HL-60 (cell line): ENCODE results near the gene HOXC4.

Source experiments
- CTCF ChIP-seq: IDR thresholded peaks from one replicate; pipeline ENCODE4 v1.5.1; 2011; ENCODE audit warnings: low read length, control low read depth, inconsistent platforms; ENCODE audit not compliant: insufficient read depth
- POLR2AphosphoS5 ChIP-seq: IDR thresholded peaks from 2 replicates; pipeline ENCODE4 v1.6.1; 2012; ENCODE audit warnings: low read depth
- REST ChIP-seq: IDR thresholded peaks from 2 replicates; pipeline ENCODE4 v1.6.1; 2012; ENCODE audit warnings: low read depth; ENCODE audit not compliant: insufficient replicate concordance
- SPI1 ChIP-seq: IDR thresholded peaks from 2 replicates; pipeline ENCODE4 v1.6.1; 2012; ENCODE audit warnings: low read depth, mild to moderate bottlenecking, borderline replicate concordance

DNA sequence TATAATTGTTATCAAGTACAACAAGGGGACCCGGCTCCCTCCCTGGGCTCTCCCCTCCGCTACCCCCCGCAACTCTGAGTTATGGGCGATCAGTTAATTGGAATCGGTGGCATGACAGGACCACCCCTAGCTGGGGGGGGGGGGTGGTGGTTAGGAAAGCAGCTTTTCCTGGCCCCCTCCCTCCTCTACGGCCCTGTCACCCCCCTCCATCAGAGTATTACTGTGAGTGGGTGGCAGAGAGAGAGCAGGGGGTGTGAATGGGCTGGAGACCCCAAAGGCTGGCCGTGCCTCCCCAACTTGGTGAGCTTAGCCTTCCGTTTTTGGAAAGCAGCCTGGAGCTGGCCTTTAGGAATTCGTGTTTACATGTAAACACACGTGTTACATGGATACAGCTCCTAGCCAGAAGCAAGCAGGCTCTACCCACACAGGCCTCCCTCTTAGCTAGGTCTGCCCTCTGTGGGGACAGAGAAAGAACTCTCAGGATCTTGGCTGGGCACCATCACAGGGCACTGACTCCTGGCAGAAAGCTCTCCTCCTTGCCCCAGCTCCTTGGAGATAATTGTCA, 1.1 kb upstream of the HOXC4 start:
- TF ChIP-seq CTCF = no peak
- no peak for TF ChIP-seq SPI1
- TF ChIP-seq REST = no peak
- TF ChIP-seq POLR2AphosphoS5 = no peak
